Neural progenitor cell (in vitro differentiated cells): Measurements from ENCODE around the gene TM4SF20. TPM values are rescaled to one million over a fixed set of nuclear protein-coding genes. Genes with fewer than 3 reads are reported as not detected.

ENCODE experiments used
- DNase-seq: peaks from one replicate; pipeline ENCODE4 v3.0.0-alpha.2; 2016; ENCODE audit warnings: low spot score
- H2AFZ ChIP-seq: fragments of 200-600 bp; sonication (generic); replicated peaks from 2 replicates; pipeline ENCODE4 v1.6.1; 2016; ENCODE audit warnings: antibody characterized with exemption
- H3F3A ChIP-seq: fragments of 200-600 bp; sonication (generic); 2 replicates; pipeline ENCODE4 v1.6.1; 2016; ENCODE audit warnings: antibody characterized with exemption, low read depth
- H3K27ac ChIP-seq: fragments of 200-600 bp; sonication (generic); 2 replicates; pipeline ENCODE4 v1.5.1; 2016; ENCODE audit warnings: mild to moderate bottlenecking
- H3K27me3 ChIP-seq: fragments of 200-600 bp; sonication (generic); 2 replicates; pipeline ENCODE4 v1.6.1; 2016; ENCODE audit warnings: mild to moderate bottlenecking, moderate library complexity
- H3K36me3 ChIP-seq: fragments of 200-600 bp; sonication (generic); 2 replicates; pipeline ENCODE4 v1.5.1; 2016
- H3K4me1 ChIP-seq: fragments of 200-600 bp; sonication (generic); 2 replicates; pipeline ENCODE4 v1.6.1; 2016; ENCODE audit warnings: mixed run types
- H3K4me2 ChIP-seq: fragments of 200-600 bp; sonication (generic); 2 replicates; pipeline ENCODE4 v1.6.1; 2016
- H3K4me3 ChIP-seq: fragments of 200-600 bp; sonication (generic); 2 replicates; pipeline ENCODE4 v1.5.1; 2016
- H3K79me2 ChIP-seq: fragments of 200-600 bp; sonication (generic); 2 replicates; pipeline ENCODE4 v1.6.1; 2016; ENCODE audit warnings: low read depth
- H3K9ac ChIP-seq: fragments of 200-600 bp; sonication (generic); 2 replicates; pipeline ENCODE4 v1.6.1; 2016
- H3K9me3 ChIP-seq: fragments of 200-600 bp; sonication (generic); 2 replicates; pipeline ENCODE4 v1.5.1; 2016; ENCODE audit warnings: low read depth
- H4K20me1 ChIP-seq: fragments of 200-600 bp; sonication (generic); 2 replicates; pipeline ENCODE4 v1.6.1; 2016; ENCODE audit warnings: low read depth
- H3K27ac Mint-ChIP-seq: 3 replicates; pipeline ENCODE4 v1.8.0; 2021; ENCODE audit warnings: mixed read lengths
- H3K27me3 Mint-ChIP-seq: 2 replicates; pipeline ENCODE4 v1.8.0; 2022; ENCODE audit warnings: low read depth, mild to moderate bottlenecking, inconsistent platforms, moderate library complexity, mixed read lengths; ENCODE audit not compliant: insufficient read depth
- H3K36me3 Mint-ChIP-seq: 3 replicates; pipeline ENCODE4 v1.8.0; 2021; ENCODE audit warnings: mixed read lengths
- H3K4me1 Mint-ChIP-seq: 3 replicates; pipeline ENCODE4 v1.8.0; 2021; ENCODE audit warnings: mixed read lengths
- H3K4me3 Mint-ChIP-seq: 3 replicates; pipeline ENCODE4 v1.8.0; 2021; ENCODE audit warnings: mild to moderate bottlenecking, moderate library complexity, mixed read lengths
- H3K9me3 Mint-ChIP-seq: 3 replicates; pipeline ENCODE4 v1.8.0; 2020; ENCODE audit warnings: mixed read lengths
- EZH2 ChIP-seq: fragments of 200-600 bp; sonication (generic); IDR thresholded peaks from 2 replicates; pipeline ENCODE4 v1.6.1; 2017; ENCODE audit warnings: antibody characterized with exemption, mild to moderate bottlenecking, moderate library complexity
- EZH2phosphoT487 ChIP-seq: fragments of 200-600 bp; sonication (generic); IDR thresholded peaks from 2 replicates; pipeline ENCODE4 v1.6.1; 2017; ENCODE audit warnings: antibody characterized with exemption
- total RNA-seq: library from RNA; depleted of rRNA; stranded (reverse); fragments of >200 nt; gene quantifications from 2 replicates; pipeline ENCODE4 v1.2.3, GENCODE V29; 2015; ENCODE audit warnings: low replicate concordance
- TF ChIP-seq, protein P1 (sequence below): fragments of 200-600 bp; sonication (generic); IDR thresholded peaks from 2 replicates; pipeline ENCODE4 v1.5.1; 2017; ENCODE audit warnings: antibody characterized with exemption, mild to moderate bottlenecking

TM4SF20 gene
- total RNA-seq, 1 donor from 2014 or later: not detected

GRCh38 chr2:227406177-227407031 lies 27.3 kb upstream of the TM4SF20 start:
- Mint-ChIP-seq H3K9me3 (peaks cover 4% of the 10 kb centered on the region), H3K27ac (no peak overlapping the region), H3K4me3 (no peak overlapping the region), H3K4me1 (peaks cover 9% of the 10 kb centered on the region), H3K27me3 (peaks cover 3% of the 10 kb centered on the region), H3K36me3 (no peaks in the 10 kb centered on the region)
- Histone ChIP-seq H3K27me3 (no peaks in the 10 kb centered on the region), H3K4me1 (no peaks in the 10 kb centered on the region), H3K36me3 (no peaks in the 10 kb centered on the region), H2AFZ (peak overlapping the region; percentile 43), H3K4me3 (no peak overlapping the region), H4K20me1 (no peaks in the 10 kb centered on the region), H3K27ac (no peak overlapping the region), H3K9ac (no peak overlapping the region), H3K4me2 (no peak overlapping the region), H3K79me2 (no peaks in the 10 kb centered on the region), H3K9me3 (no peaks in the 10 kb centered on the region), H3F3A (no peaks in the 10 kb centered on the region)
- TF ChIP-seq EZH2phosphoT487 (no peak), EZH2 (no peak)
- TF ChIP-seq, protein P1, sequence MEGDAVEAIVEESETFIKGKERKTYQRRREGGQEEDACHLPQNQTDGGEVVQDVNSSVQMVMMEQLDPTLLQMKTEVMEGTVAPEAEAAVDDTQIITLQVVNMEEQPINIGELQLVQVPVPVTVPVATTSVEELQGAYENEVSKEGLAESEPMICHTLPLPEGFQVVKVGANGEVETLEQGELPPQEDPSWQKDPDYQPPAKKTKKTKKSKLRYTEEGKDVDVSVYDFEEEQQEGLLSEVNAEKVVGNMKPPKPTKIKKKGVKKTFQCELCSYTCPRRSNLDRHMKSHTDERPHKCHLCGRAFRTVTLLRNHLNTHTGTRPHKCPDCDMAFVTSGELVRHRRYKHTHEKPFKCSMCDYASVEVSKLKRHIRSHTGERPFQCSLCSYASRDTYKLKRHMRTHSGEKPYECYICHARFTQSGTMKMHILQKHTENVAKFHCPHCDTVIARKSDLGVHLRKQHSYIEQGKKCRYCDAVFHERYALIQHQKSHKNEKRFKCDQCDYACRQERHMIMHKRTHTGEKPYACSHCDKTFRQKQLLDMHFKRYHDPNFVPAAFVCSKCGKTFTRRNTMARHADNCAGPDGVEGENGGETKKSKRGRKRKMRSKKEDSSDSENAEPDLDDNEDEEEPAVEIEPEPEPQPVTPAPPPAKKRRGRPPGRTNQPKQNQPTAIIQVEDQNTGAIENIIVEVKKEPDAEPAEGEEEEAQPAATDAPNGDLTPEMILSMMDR: peak; percentile 74
- DNase-seq: peak; percentile 85

DNA sequence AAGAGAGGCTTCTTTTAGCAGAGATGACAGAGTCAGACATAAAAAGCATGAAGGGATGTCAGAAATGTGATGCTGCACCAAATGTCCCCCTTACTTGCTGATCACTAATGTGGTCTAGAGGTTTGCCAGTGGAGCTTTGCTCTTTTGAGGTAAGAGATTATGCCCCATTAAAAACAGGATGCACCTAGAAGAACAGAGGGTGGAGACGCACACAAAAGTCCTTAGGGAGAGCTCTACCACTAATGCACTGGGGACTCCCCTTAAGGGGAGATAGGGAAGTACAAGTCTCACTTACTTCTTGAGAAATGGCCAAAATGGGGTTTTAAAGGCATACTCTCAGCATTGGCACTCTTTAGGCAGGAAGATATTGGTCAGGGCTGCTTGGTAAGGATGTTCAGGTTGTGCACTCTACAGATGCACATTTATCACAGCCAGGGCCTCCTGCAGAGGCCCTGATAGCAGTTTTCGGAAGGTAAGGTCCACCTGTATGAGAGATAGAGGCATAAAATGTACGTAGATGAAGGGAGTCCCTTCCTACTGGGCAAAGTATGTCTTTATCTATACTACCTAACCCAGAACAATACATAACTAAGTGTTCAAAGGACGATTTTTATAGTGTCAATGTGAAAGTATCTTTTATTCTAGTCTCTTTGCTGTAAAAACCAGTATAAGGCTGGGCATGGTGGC lies 25.6 kb upstream of the TM4SF20 start:
- H3K9ac ChIP-seq: no peak overlapping the region
- H3K36me3 ChIP-seq: no peaks in the 10 kb centered on the region
- H3K4me2 ChIP-seq: no peak overlapping the region
- Mint-ChIP-seq H3K9me3 (peaks cover 4% of the 10 kb centered on the region), H3K36me3 (no peaks in the 10 kb centered on the region), H3K27ac (no peak overlapping the region), H3K4me3 (no peak overlapping the region), H3K27me3 (peaks cover 7% of the 10 kb centered on the region), H3K4me1 (peaks cover 9% of the 10 kb centered on the region)
- H3F3A ChIP-seq: no peaks in the 10 kb centered on the region
- no peaks in the 10 kb centered on the region for H3K27me3 ChIP-seq
- no peaks in the 10 kb centered on the region for H3K9me3 ChIP-seq
- no peak for TF ChIP-seq EZH2
- H3K4me1 ChIP-seq: no peaks in the 10 kb centered on the region
- no peaks in the 10 kb centered on the region for H4K20me1 ChIP-seq
- H2AFZ ChIP-seq: no peak overlapping the region
- no peaks in the 10 kb centered on the region for H3K79me2 ChIP-seq
- DNase-seq: no peak
- no peak overlapping the region for H3K4me3 ChIP-seq
- H3K27ac ChIP-seq: no peak overlapping the region

DNA sequence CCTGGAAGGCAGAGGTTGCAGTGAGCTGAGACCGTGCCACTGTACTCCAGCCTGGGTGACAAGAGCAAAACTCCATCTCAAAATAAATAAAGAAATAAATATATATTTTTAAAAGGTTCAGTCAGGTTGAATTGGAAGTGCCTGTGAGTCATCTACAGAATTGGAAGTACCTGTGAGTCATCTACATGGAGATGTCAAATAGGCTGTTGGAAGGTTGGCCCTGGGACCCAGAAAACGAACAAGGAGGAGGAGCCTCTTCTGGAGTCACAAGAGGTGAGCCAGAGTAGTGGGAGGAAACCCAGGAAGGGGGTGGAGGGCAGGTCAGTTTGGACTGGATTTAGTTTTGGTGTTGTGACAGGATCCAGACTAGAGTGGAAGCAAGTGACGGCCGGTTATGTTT lies 23.9 kb upstream of the TM4SF20 start:
- Mint-ChIP-seq H3K9me3 (peaks cover 4% of the 10 kb centered on the region), H3K4me3 (no peak overlapping the region), H3K27me3 (peaks cover 5% of the 10 kb centered on the region), H3K27ac (no peak overlapping the region), H3K36me3 (no peaks in the 10 kb centered on the region), H3K4me1 (peaks cover 9% of the 10 kb centered on the region)
- Histone ChIP-seq H3K4me3 (no peak overlapping the region), H3K4me1 (no peaks in the 10 kb centered on the region), H3K9ac (no peak overlapping the region), H2AFZ (no peak overlapping the region), H3K27ac (no peak overlapping the region), H3K36me3 (no peaks in the 10 kb centered on the region), H3F3A (no peaks in the 10 kb centered on the region), H4K20me1 (no peaks in the 10 kb centered on the region), H3K27me3 (no peaks in the 10 kb centered on the region), H3K79me2 (no peaks in the 10 kb centered on the region), H3K9me3 (no peaks in the 10 kb centered on the region), H3K4me2 (no peak overlapping the region)
- DNase-seq: no peak
- TF ChIP-seq EZH2 (no peak), EZH2phosphoT487 (no peak)

DNA sequence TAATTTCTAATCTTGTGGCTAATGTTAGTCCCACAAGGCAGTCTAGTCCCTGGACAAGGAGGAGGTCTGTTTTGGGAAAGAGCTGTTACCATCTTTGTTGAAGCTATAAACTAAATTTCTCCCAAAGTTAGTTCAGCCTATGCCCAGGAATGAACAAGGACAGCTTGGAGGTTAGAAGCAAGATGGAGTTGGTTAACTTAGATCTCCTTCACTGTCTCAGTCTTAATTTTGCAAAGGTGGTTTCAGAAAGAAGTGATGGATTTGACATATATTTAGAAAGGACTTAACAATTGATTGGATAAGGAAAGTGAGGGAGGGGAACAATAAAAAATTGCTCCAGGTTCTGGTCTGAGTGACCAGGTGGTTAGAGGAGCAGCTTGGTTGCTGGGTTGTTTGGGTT lies 23.2 kb upstream of the TM4SF20 start:
- Histone ChIP-seq H3K27ac (no peak overlapping the region), H2AFZ (no peak overlapping the region), H3K27me3 (no peaks in the 10 kb centered on the region), H3K4me1 (no peaks in the 10 kb centered on the region), H4K20me1 (no peaks in the 10 kb centered on the region), H3K36me3 (no peaks in the 10 kb centered on the region), H3K79me2 (no peaks in the 10 kb centered on the region), H3K9me3 (no peaks in the 10 kb centered on the region), H3F3A (no peaks in the 10 kb centered on the region), H3K4me2 (no peak overlapping the region), H3K4me3 (no peak overlapping the region), H3K9ac (no peak overlapping the region)
- H3K36me3 Mint-ChIP-seq: no peaks in the 10 kb centered on the region
- H3K27ac Mint-ChIP-seq: no peak overlapping the region
- peaks cover 4% of the 10 kb centered on the region for H3K9me3 Mint-ChIP-seq
- H3K4me1 Mint-ChIP-seq: peaks cover 9% of the 10 kb centered on the region
- no peak for TF ChIP-seq EZH2
- TF ChIP-seq, protein P1: no peak
- TF ChIP-seq EZH2phosphoT487: no peak
- DNase-seq: no peak
- H3K27me3 Mint-ChIP-seq: peaks cover 5% of the 10 kb centered on the region
- H3K4me3 Mint-ChIP-seq: peak overlapping the region; percentile 3
